A673 (cell line): ENCODE results near the gene RBM19. TPM values are rescaled to one million over a fixed set of nuclear protein-coding genes. Genes with fewer than 3 reads are reported as not detected.

Experiments
- BruUV-seq: library from RNA; stranded (reverse); fragments of 400-500 nt; replicated peaks from 2 replicates; lab custom pipeline; 2021; lab: Mats Ljungman, UMichigan
- CTCF ChIA-PET: fragments of 300-600 bp; sonication (Branson Sonifier 250); formaldehyde crosslinking; loops from one replicate; lab custom pipeline; 2022; ENCODE audit warnings: antibody characterized with exemption; lab: Charles Lee
- POLR2A ChIA-PET: fragments of 300-600 bp; sonication (Branson Sonifier 250); formaldehyde crosslinking; loops from one replicate; lab custom pipeline; 2022; ENCODE audit warnings: antibody characterized with exemption; ENCODE audit not compliant: low non-redundant PET; lab: Charles Lee
- DNase-seq: peaks from one replicate; pipeline ENCODE4 v3.0.0-alpha.2; 2015; ENCODE audit warnings: low spot score
- H3K27ac ChIP-seq: fragments of 200-600 bp; sonication (generic); 2 replicates; pipeline ENCODE4 v1.5.1; 2016; ENCODE audit warnings: mixed run types, low read depth, mild to moderate bottlenecking, mixed read lengths, antibody characterized with exemption, low read length; ENCODE audit not compliant: poor library complexity, severe bottlenecking
- H3K27me3 ChIP-seq: fragments of 200-600 bp; sonication (generic); replicated peaks from 2 replicates; pipeline ENCODE4 v1.6.1; 2017; ENCODE audit warnings: mixed run types, low read depth, mild to moderate bottlenecking, mixed read lengths, antibody characterized with exemption, low read length; ENCODE audit not compliant: insufficient read depth, poor library complexity
- H3K36me3 ChIP-seq: fragments of 200-600 bp; sonication (generic); 2 replicates; pipeline ENCODE4 v1.6.1; 2016; ENCODE audit warnings: mixed run types, mild to moderate bottlenecking, mixed read lengths, antibody characterized with exemption, low read length; ENCODE audit not compliant: insufficient read depth, poor library complexity, severe bottlenecking
- H3K4me1 ChIP-seq: fragments of 200-600 bp; sonication (generic); 2 replicates; pipeline ENCODE4 v1.6.1; 2017; ENCODE audit warnings: mixed run types, mild to moderate bottlenecking, mixed read lengths, antibody characterized with exemption, low read length; ENCODE audit not compliant: insufficient read depth, poor library complexity, severe bottlenecking
- H3K4me3 ChIP-seq: fragments of 200-600 bp; sonication (generic); 2 replicates; pipeline ENCODE4 v1.5.1; 2016; ENCODE audit warnings: low read depth, mixed run types, mild to moderate bottlenecking, mixed read lengths, low read length; ENCODE audit not compliant: poor library complexity, severe bottlenecking
- H3K9me3 ChIP-seq: fragments of 200-600 bp; sonication (generic); 2 replicates; pipeline ENCODE4 v1.6.1; 2016; ENCODE audit warnings: mixed run types, low read depth, mild to moderate bottlenecking, mixed read lengths, antibody characterized with exemption, low read length; ENCODE audit not compliant: poor library complexity, severe bottlenecking
- CTCF ChIP-seq: fragments of 300-800, 200-600 bp; sonication (generic); conservative IDR thresholded peaks from 2 replicates; pipeline ENCODE4 v1.5.1; 2017; ENCODE audit warnings: low read depth, mild to moderate bottlenecking, antibody characterized with exemption, low read length, moderate library complexity, mixed read lengths
- EZH2 ChIP-seq: fragments of 200-600 bp; sonication (generic); IDR thresholded peaks from 2 replicates; pipeline ENCODE4 v1.6.1; 2017; ENCODE audit warnings: borderline replicate concordance, low read depth, mild to moderate bottlenecking, mixed read lengths, antibody characterized with exemption, low read length; ENCODE audit not compliant: poor library complexity, severe bottlenecking
- intact Hi-C: fragments of 100-400 bp; cut with micrococcal nuclease; formaldehyde crosslinking; loops from one replicate; pipeline ENCODE4 v1.10.0; 2022; ENCODE audit not compliant: unreplicated experiment
- total RNA-seq: library from RNA; stranded (reverse); gene quantifications from 2 replicates; pipeline ENCODE4 v1.2.3, GENCODE V29; 2021

Gene RBM19
- total RNA-seq, 1 experiment from 2014 or later: 47.1 TPM

GRCh38 chr12:113930249-113930648 lies 35.9 kb downstream of the RBM19 start:
- ChIA-PET CTCF (no interaction called here), POLR2A (no interaction called here)

GRCh38 chr12:113929312-113929989 lies 36.7 kb downstream of the RBM19 start:
- BruUV-seq: no TSS peak
- Histone ChIP-seq H3K27ac (no peak overlapping the region), H3K27me3 (no peaks in the 10 kb centered on the region), H3K9me3 (no peaks in the 10 kb centered on the region), H3K4me3 (no peak overlapping the region), H3K4me1 (no peaks in the 10 kb centered on the region), H3K36me3 (peaks cover 5% of the 10 kb centered on the region)
- TF ChIP-seq CTCF: no peak
- no peak for TF ChIP-seq EZH2
- POLR2A ChIA-PET: interaction anchor here (0.6 kb wide), 1 partner anchor 103 kb away, joined by 6 read pairs; no protein-coding TSS in a partner anchor
- CTCF ChIA-PET: no interaction called here
- no peak for DNase-seq
- intact Hi-C loops: no loop called here

More at GRCh38 chr12:113930249-113930648, 35.9 kb downstream of the RBM19 start:
- no peak for DNase-seq
- Histone ChIP-seq H3K27me3 (no peaks in the 10 kb centered on the region), H3K36me3 (peaks cover 4% of the 10 kb centered on the region), H3K4me3 (no peak overlapping the region), H3K27ac (no peak overlapping the region), H3K9me3 (no peaks in the 10 kb centered on the region), H3K4me1 (no peaks in the 10 kb centered on the region)
- BruUV-seq: no TSS peak
- intact Hi-C loops: no loop called here
- TF ChIP-seq CTCF (no peak), EZH2 (no peak)

GRCh38 chr12:113926788-113927187 lies 39.3 kb downstream of the RBM19 start:
- no TSS peak for BruUV-seq
- ChIA-PET CTCF (no interaction called here), POLR2A (no interaction called here)
- intact Hi-C loops: no loop called here
- H3K27ac ChIP-seq: no peak overlapping the region
- no peak for TF ChIP-seq EZH2
- no peak for TF ChIP-seq CTCF
- no peaks in the 10 kb centered on the region for H3K9me3 ChIP-seq
- H3K4me1 ChIP-seq: no peaks in the 10 kb centered on the region
- DNase-seq: no peak
- peaks cover 10% of the 10 kb centered on the region for H3K36me3 ChIP-seq
- H3K27me3 ChIP-seq: no peaks in the 10 kb centered on the region
- H3K4me3 ChIP-seq: no peak overlapping the region
